ENCODE measurements around the gene WDR81.

DNA sequence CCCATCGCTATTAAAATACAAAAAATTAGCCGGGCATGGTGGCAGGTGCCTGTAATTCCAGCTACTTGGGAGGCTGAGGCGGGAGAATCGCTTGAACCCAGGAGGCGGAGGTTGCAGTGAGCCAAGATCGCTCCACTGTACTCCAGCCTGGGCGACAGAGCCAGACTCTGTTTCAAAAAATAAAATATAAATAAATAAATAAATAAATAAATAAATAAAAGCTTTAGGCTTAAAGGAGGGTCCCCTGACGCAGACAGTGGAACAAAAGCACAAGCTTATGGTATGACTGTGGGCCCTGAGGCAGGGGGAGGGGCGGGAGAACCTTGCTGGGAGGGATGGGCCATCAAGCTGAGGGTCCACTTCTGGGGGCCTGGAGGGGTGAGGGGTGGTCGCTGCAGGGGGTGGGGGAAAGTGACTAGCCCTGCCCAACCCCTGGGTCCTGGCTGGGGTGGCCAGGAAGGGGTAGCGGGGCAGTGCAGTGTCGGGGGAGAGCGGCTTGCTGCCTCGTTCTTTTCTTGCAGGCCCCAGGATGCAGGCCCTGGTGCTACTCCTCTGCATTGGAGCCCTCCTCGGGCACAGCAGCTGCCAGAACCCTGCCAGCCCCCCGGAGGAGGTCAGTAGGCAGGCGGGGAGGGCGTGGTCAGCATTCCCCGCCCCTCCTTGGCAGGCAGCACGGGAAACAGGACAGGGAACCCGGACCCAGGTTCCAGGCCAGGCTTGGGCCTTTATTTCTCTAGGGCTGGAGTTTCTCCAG lies 42.1 kb downstream of the WDR81 start:
- TF ChIP-seq POLR2AphosphoS5 (IDR thresholded peaks at IDR 0.05; ENCODE audit: low read depth, low read length) (no peak), TCF7L2 (IDR thresholded peaks at IDR 0.05; ENCODE audit: low read depth, low read length) (no peak), SIN3A (IDR thresholded peaks at IDR 0.05; ENCODE audit: borderline replicate concordance, insufficient read depth, low read depth, low read length) (no peak)
- TF ChIP-seq, protein P1, sequence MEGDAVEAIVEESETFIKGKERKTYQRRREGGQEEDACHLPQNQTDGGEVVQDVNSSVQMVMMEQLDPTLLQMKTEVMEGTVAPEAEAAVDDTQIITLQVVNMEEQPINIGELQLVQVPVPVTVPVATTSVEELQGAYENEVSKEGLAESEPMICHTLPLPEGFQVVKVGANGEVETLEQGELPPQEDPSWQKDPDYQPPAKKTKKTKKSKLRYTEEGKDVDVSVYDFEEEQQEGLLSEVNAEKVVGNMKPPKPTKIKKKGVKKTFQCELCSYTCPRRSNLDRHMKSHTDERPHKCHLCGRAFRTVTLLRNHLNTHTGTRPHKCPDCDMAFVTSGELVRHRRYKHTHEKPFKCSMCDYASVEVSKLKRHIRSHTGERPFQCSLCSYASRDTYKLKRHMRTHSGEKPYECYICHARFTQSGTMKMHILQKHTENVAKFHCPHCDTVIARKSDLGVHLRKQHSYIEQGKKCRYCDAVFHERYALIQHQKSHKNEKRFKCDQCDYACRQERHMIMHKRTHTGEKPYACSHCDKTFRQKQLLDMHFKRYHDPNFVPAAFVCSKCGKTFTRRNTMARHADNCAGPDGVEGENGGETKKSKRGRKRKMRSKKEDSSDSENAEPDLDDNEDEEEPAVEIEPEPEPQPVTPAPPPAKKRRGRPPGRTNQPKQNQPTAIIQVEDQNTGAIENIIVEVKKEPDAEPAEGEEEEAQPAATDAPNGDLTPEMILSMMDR (IDR thresholded peaks at IDR 0.05) = no peak
- TF ChIP-seq, protein P2, sequence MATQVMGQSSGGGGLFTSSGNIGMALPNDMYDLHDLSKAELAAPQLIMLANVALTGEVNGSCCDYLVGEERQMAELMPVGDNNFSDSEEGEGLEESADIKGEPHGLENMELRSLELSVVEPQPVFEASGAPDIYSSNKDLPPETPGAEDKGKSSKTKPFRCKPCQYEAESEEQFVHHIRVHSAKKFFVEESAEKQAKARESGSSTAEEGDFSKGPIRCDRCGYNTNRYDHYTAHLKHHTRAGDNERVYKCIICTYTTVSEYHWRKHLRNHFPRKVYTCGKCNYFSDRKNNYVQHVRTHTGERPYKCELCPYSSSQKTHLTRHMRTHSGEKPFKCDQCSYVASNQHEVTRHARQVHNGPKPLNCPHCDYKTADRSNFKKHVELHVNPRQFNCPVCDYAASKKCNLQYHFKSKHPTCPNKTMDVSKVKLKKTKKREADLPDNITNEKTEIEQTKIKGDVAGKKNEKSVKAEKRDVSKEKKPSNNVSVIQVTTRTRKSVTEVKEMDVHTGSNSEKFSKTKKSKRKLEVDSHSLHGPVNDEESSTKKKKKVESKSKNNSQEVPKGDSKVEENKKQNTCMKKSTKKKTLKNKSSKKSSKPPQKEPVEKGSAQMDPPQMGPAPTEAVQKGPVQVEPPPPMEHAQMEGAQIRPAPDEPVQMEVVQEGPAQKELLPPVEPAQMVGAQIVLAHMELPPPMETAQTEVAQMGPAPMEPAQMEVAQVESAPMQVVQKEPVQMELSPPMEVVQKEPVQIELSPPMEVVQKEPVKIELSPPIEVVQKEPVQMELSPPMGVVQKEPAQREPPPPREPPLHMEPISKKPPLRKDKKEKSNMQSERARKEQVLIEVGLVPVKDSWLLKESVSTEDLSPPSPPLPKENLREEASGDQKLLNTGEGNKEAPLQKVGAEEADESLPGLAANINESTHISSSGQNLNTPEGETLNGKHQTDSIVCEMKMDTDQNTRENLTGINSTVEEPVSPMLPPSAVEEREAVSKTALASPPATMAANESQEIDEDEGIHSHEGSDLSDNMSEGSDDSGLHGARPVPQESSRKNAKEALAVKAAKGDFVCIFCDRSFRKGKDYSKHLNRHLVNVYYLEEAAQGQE (IDR thresholded peaks at IDR 0.05; ENCODE audit: insufficient read depth in 1 of 2, low read depth in 2 of 2, low read length in 1 of 2) = no peak

All from Panc1 (cell line).